ENCODE data around the gene CCDC144A.
"Not testable (repeated sequence)": the region's sequence is repeated elsewhere in the genome, so short reads cannot be mapped to it uniquely, and the experiment has no call there.

The CCDC144A gene

DNA sequence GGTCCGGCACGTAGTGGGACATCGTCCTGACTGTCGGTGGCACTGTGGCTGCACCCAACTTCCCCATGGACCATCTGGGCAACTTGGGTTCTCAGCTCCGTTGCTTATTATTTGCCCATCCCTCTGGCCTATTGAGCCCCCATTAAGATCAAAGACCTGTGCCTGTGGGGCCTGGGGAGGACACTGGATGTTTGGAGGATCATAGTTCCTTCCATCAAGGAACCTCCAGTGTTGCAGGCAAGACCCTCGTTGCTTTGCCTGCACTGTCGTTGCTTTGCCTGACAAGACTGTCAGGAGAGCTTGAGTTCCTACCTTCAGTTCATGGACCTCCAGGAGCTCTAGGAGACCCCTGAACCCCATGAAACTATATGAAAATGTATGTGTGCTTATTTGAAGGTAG, 127.2 kb downstream of the CCDC144A start:
- peaks cover 3% of the 10 kb centered on the region for H3K9me3 ChIP-seq (ENCODE audit: severe bottlenecking)

DNA sequence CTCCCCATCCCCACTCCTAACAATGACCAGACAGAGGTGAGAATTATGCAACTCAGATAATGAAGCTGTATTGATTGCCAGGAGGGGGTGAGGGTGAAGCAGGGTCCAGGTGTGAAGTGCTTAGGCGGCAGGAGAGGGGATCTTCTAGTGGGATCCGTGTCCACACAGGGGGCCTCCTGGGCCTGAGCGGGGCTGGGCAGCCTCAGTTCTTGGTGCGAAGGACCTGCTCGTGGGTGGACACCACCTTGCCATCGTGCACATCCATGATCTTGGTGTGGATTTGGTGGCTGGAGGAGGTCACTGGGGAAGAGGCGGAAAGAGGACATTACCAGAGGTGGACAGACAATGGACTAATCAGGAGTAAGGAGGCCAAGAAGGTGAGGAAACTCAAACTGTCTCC, 127.9 kb downstream of the CCDC144A start:
- H3K36me3 ChIP-seq; H3K9me3 ChIP-seq (ENCODE audit: severe bottlenecking); H3K27me3 ChIP-seq (ENCODE audit: insufficient read depth, low read depth, severe bottlenecking); H3K4me3 ChIP-seq (ENCODE audit: low read depth, low read length); H3K27ac ChIP-seq: not testable (repeated sequence)
- DNase-seq = peak; percentile 5

More for the DNA sequence above, 127.2 kb downstream of the CCDC144A start:
- Histone ChIP-seq H3K4me3 (ENCODE audit: low read depth, low read length) (no peak overlapping the region), H3K27ac (no peak overlapping the region), H3K36me3 (no peaks in the 10 kb centered on the region), H3K27me3 (ENCODE audit: insufficient read depth, low read depth, severe bottlenecking) (no peaks in the 10 kb centered on the region)
- DNase-seq = peak; percentile 5
- TF ChIP-seq, protein P1, sequence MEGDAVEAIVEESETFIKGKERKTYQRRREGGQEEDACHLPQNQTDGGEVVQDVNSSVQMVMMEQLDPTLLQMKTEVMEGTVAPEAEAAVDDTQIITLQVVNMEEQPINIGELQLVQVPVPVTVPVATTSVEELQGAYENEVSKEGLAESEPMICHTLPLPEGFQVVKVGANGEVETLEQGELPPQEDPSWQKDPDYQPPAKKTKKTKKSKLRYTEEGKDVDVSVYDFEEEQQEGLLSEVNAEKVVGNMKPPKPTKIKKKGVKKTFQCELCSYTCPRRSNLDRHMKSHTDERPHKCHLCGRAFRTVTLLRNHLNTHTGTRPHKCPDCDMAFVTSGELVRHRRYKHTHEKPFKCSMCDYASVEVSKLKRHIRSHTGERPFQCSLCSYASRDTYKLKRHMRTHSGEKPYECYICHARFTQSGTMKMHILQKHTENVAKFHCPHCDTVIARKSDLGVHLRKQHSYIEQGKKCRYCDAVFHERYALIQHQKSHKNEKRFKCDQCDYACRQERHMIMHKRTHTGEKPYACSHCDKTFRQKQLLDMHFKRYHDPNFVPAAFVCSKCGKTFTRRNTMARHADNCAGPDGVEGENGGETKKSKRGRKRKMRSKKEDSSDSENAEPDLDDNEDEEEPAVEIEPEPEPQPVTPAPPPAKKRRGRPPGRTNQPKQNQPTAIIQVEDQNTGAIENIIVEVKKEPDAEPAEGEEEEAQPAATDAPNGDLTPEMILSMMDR (IDR thresholded peaks at IDR 0.05; ENCODE audit: low read depth, low read length) = no peak

DNA sequence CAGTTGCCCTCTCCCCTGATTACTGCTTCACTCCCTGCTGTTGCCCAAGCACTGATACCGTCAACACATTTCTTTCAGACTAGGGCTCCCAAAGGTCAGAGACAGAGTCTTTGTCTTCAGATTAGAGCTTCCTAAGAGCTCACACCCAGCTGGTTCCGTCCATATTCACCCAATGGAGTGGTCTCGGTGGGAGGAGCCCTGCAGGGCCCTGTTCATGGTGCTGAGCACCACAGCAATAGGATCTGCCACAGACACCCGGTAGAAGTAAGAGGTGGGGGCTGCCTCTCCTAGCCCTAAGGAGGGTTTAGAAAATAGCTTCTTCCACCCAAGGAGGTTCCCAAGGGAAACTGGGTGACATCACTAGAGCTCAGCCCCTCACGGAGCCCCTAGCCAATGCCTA, 128.3 kb downstream of the CCDC144A start:
- Histone ChIP-seq H3K27ac (no peak overlapping the region), H3K27me3 (ENCODE audit: insufficient read depth, low read depth, severe bottlenecking) (no peaks in the 10 kb centered on the region), H3K9me3 (ENCODE audit: severe bottlenecking) (peaks cover 3% of the 10 kb centered on the region), H3K4me3 (ENCODE audit: low read depth, low read length) (no peak overlapping the region), H3K36me3 (no peaks in the 10 kb centered on the region)
- peak; percentile 7 for DNase-seq
- TF ChIP-seq, protein P1 (IDR thresholded peaks at IDR 0.05; ENCODE audit: low read depth, low read length) = no peak

DNA sequence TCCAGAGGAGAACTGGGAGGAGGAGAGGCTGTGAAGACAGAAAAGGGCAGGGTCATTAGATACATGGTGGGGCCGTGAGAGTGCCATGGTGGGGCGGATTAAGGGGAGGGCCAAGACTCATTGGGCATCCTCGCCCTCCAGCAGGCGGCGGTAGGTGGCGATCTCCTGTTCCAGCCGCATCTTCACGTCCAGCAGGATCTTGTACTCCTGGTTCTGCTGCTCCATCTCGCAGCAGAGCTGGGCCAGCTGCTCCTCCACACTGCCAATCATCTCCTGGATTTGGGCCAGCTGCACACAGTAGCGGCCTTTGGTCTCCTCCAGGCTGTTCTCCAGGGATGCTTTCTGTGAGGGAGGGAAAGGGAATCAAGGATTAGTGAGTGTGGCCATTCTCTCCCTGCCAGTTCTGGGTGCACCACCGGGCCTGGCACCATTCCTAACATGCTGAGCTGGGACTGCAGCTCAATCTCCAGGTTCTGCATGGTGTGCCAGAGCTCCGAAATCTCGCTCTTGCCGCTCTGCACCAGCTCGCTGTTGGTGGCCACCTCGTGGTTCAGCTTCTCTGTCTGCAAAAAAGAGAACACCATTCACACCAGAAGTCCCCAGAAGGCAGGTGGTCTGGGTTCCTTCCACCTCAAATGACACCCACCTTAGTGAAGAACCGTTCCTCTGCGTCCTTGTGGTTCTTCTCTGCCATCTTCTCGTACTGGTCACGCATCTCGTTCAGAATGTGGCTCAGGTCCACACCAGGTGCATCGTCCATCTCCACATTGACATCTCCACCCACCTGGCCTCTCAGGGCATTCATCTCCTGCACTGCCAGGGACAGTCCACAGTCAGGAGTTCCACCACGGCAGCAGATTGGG, 129.0 kb downstream of the CCDC144A start:
- peaks cover 3% of the 10 kb centered on the region for H3K9me3 ChIP-seq (ENCODE audit: severe bottlenecking)
- no peaks in the 10 kb centered on the region for H3K27me3 ChIP-seq (ENCODE audit: insufficient read depth, low read depth, severe bottlenecking)
- H3K36me3 ChIP-seq = no peaks in the 10 kb centered on the region
- TF ChIP-seq, protein P1 (IDR thresholded peaks at IDR 0.05; ENCODE audit: low read depth, low read length) = 0 out of 2 replicates have a peak, but pooled peaks have one; percentile 8
- DNase-seq = peak; percentile 5
- no peak overlapping the region for H3K27ac ChIP-seq
- no peak overlapping the region for H3K4me3 ChIP-seq (ENCODE audit: low read depth, low read length)

DNA sequence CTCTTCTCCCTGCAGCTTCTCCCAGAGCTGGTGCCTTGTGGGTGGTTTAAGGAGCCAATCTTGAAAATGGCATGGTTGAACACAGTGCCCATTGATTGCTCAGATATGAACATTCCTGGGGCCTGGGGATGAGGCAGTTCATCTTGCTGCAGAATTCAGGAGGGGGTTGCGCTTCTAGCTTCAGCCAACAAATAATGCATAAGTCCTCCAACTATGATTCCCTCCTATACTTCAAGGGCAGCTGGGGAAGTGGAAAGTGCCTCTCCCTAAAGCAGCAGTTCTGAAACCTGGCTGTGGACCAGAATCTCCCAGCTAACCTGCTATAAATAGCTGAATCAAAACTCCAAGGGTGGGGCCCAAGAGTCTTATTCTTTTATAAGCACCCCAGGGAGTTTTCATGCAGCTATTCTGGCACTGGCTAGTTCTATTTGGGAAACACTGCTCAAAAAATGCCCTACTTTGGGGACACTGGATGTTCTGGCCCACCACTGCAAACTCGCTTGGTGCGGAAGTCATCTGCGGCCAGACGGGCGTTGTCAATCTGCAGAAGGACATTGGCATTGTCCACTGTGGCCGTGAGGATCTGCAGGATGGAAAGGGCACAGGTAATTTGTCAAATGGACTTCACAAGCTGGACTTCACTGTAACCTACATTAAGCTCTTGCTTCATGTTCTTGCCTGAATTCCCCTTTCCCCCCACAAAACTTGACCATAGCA, 130.3 kb downstream of the CCDC144A start:
- peak; percentile 5 for DNase-seq
- Histone ChIP-seq H3K36me3 (no peaks in the 10 kb centered on the region), H3K9me3 (ENCODE audit: severe bottlenecking) (peaks cover 3% of the 10 kb centered on the region), H3K4me3 (ENCODE audit: low read depth, low read length) (no peak overlapping the region), H3K27me3 (ENCODE audit: insufficient read depth, low read depth, severe bottlenecking) (no peaks in the 10 kb centered on the region), H3K27ac (no peak overlapping the region)
- TF ChIP-seq, protein P1 (IDR thresholded peaks at IDR 0.05; ENCODE audit: low read depth, low read length) = no peak

DNA sequence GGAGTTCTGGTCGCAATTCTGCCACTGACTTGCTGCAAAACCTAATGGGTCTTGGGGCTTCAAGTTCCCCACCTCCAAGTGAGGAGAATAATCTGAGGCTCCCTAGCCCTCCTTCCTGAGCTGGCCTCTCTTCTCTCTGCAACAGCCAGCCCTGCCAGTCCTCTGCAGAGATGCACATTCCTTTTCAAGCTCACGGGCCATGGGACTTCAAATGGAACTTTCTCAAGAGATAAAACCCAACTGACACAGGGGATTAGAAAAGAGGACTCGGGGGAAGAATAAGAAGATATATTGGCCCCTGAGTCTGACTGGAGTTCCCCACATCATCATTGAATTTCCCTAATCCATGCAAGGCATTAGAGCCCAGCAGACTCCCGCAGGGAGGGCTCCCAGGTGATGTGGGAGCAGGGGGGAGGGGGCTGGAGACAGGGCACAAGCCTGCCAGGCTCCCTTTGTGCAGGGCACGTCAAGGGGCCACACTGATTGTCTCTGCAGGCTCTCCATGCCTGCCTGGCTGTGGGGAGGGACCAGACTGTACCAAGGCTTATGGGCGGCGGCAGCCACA, 131.0 kb downstream of the CCDC144A start:
- peaks cover 3% of the 10 kb centered on the region for H3K9me3 ChIP-seq (ENCODE audit: severe bottlenecking)
- no peaks in the 10 kb centered on the region for H3K36me3 ChIP-seq
- DNase-seq = peak; percentile 61
- no peak overlapping the region for H3K4me3 ChIP-seq (ENCODE audit: low read depth, low read length)
- TF ChIP-seq, protein P1 (IDR thresholded peaks at IDR 0.05; ENCODE audit: low read depth, low read length) = no peak
- no peak overlapping the region for H3K27ac ChIP-seq
- no peaks in the 10 kb centered on the region for H3K27me3 ChIP-seq (ENCODE audit: insufficient read depth, low read depth, severe bottlenecking)

DNA sequence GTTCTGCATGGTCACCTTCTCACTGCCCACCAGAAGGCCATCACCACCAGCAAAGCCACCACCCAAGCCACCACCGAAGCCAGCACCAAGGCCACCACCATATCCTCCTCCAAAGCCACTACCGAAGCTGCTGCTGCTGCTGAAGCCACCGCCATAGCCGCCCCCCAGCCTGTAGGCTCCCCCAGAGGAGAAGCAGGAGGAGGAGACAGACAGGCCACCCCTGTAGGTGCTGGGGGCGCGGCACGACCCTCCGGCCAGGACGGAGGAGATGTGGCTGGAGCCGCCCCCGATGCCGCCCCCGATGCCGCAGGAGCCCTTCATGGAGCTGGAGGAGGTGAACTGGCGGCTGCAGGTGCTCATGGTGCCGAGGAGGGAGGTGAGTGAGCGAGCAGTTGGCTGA, 132.1 kb downstream of the CCDC144A start:
- not testable (repeated sequence) for H3K4me3 ChIP-seq (ENCODE audit: low read depth, low read length); H3K36me3 ChIP-seq
- DNase-seq = peak; percentile 1

DNA sequence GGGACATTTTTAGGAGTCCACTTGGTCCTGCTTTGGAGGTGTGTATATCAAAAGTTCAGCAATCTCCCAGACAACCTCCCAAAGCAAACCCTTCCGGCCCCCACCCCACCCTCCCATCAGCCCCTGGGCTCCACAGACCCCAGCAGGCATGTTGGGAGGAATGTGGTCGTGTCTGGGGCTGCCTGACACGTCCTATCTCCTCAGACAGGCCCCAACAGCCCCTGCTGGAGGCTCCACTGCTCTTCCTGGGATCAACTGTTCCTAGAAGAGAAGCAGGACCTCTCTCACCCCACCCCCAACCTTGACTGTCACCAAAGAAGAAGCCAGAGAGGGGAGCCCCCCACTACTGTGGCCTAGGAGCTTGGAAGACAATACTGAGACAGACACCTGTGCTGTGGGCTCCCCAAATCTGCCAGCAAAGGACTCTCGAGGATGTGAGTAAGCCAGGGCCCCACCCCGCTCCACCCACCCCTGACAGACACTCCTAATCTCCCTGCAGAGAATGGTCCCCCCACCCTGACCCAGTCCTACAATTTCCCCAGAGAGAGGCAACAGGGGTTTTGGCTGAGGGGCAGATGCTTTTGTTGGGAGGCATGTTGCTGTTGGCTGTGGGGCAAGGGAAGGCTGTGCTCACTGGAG, 133.8 kb downstream of the CCDC144A start:
- H3K4me3 ChIP-seq (ENCODE audit: low read depth, low read length) = not testable (repeated sequence)
- DNase-seq = peak; percentile 2

More for the DNA sequence above, 132.1 kb downstream of the CCDC144A start:
- H3K27ac ChIP-seq; H3K9me3 ChIP-seq (ENCODE audit: severe bottlenecking); H3K27me3 ChIP-seq (ENCODE audit: insufficient read depth, low read depth, severe bottlenecking): not testable (repeated sequence)

More for the DNA sequence above, 133.8 kb downstream of the CCDC144A start:
- not testable (repeated sequence) for H3K27me3 ChIP-seq (ENCODE audit: insufficient read depth, low read depth, severe bottlenecking); H3K9me3 ChIP-seq (ENCODE audit: severe bottlenecking); H3K27ac ChIP-seq; H3K36me3 ChIP-seq

Data from WERI-Rb-1 (cell line).